Astrocyte (in vitro differentiated cells and primary cell): ENCODE measurements around the gene SLC44A2.

ENCODE experiments used
- EZH2 ChIP-seq: IDR thresholded peaks from 2 replicates; pipeline ENCODE4 v1.6.1; 2012; ENCODE audit warnings: mild to moderate bottlenecking, low read length, inconsistent platforms; ENCODE audit not compliant: insufficient read depth
- TF ChIP-seq, protein P1 (sequence below): IDR thresholded peaks from 2 replicates; pipeline ENCODE4 v1.5.1; 2011; ENCODE audit warnings: low read depth, mild to moderate bottlenecking, inconsistent platforms, low read length, moderate library complexity; ENCODE audit not compliant: insufficient read depth

DNA sequence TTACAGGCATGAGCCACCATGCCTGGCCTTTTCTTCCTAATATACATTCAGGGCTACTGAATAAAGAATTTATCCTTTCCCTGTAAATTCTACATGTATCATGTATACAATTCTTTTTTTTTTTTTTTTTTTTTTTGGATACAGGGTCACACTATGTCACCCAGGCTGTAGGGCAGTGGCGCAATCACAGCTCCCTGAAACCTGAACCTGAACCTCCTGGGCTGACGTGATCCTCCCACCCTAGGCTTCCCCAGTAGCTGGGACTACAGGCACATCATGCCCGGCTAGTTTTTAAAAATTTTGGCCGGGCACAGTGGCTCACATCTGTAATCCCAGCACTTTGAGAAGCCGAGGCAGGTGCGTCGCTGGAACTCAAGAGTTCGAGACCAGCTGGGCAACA lies 6.5 kb upstream of the SLC44A2 start:
- TF ChIP-seq, protein P1, sequence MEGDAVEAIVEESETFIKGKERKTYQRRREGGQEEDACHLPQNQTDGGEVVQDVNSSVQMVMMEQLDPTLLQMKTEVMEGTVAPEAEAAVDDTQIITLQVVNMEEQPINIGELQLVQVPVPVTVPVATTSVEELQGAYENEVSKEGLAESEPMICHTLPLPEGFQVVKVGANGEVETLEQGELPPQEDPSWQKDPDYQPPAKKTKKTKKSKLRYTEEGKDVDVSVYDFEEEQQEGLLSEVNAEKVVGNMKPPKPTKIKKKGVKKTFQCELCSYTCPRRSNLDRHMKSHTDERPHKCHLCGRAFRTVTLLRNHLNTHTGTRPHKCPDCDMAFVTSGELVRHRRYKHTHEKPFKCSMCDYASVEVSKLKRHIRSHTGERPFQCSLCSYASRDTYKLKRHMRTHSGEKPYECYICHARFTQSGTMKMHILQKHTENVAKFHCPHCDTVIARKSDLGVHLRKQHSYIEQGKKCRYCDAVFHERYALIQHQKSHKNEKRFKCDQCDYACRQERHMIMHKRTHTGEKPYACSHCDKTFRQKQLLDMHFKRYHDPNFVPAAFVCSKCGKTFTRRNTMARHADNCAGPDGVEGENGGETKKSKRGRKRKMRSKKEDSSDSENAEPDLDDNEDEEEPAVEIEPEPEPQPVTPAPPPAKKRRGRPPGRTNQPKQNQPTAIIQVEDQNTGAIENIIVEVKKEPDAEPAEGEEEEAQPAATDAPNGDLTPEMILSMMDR: no peak
- TF ChIP-seq EZH2: no peak
